HG03575 (cell line): ENCODE results near the gene GLIPR1L2.
"Not testable (repeated sequence)": the region's sequence is repeated elsewhere in the genome, so short reads cannot be mapped to it uniquely, and the experiment has no call there.

Experiments
- ATAC-seq: cut with Tn5 transposase; IDR thresholded peaks from one replicate; pipeline ENCODE4 v1.9.1; 2021; ENCODE audit not compliant: unreplicated experiment, insufficient number of reproducible peaks, low FRiP score; ENCODE audit errors: extremely low read depth

Gene GLIPR1L2

GRCh38 chr12:75390899-75391538, at the start of gene GLIPR1L2:
TSS of gene GLIPR1L2 (plus strand) at chr12:75391089. CDS start at chr12:75391117, 28 bp downstream.
- peak; percentile 91 for ATAC-seq

GRCh38 chr12:75341873-75342272, 49.0 kb upstream of the GLIPR1L2 start:
- ATAC-seq = no peak

GRCh38 chr12:75345531-75345930, 45.4 kb upstream of the GLIPR1L2 start:
- ATAC-seq = no peak

GRCh38 chr12:75346215-75346614, 44.7 kb upstream of the GLIPR1L2 start:
- not testable (repeated sequence) for ATAC-seq

- no peak for ATAC-seq
These were observed 40.9 kb upstream of the GLIPR1L2 start for GRCh38 chr12:75349946-75350345.

- ATAC-seq = no peak
These were observed 40.5 kb upstream of the GLIPR1L2 start for GRCh38 chr12:75350413-75350812.

GRCh38 chr12:75354011-75354410, 36.9 kb upstream of the GLIPR1L2 start:
- ATAC-seq = no peak

- no peak for ATAC-seq
These were observed 30.0 kb upstream of the GLIPR1L2 start for GRCh38 chr12:75360920-75361319.

- ATAC-seq = no peak
These were observed 29.5 kb upstream of the GLIPR1L2 start for GRCh38 chr12:75361408-75361807.

GRCh38 chr12:75364919-75365318, 26.0 kb upstream of the GLIPR1L2 start:
- no peak for ATAC-seq

GRCh38 chr12:75366629-75367028, 24.3 kb upstream of the GLIPR1L2 start:
- peak; percentile 49 for ATAC-seq

GRCh38 chr12:75374971-75375370, 15.9 kb upstream of the GLIPR1L2 start:
- no peak for ATAC-seq

- ATAC-seq = no peak
These were observed 12.5 kb upstream of the GLIPR1L2 start for GRCh38 chr12:75378354-75378753.

GRCh38 chr12:75389061-75389460, 1.8 kb upstream of the GLIPR1L2 start:
- ATAC-seq = no peak

- ATAC-seq = no peak
These were observed 1.2 kb upstream of the GLIPR1L2 start for GRCh38 chr12:75389706-75390105.

- peak; percentile 2 for ATAC-seq
These were observed 562 bp upstream of the GLIPR1L2 start for GRCh38 chr12:75390156-75390898.

- ATAC-seq = no peak
These were observed 13.3 kb downstream of the GLIPR1L2 start for GRCh38 chr12:75404231-75404630.

GRCh38 chr12:75407683-75408082, 16.8 kb downstream of the GLIPR1L2 start:
- ATAC-seq = no peak

GRCh38 chr12:75409830-75410229, 18.9 kb downstream of the GLIPR1L2 start:
- no peak for ATAC-seq

GRCh38 chr12:75414671-75415070, 23.8 kb downstream of the GLIPR1L2 start:
- no peak for ATAC-seq
